ENCODE data around the gene CNNM2. TPM values are rescaled to one million over a fixed set of nuclear protein-coding genes. Genes with fewer than 3 reads are reported as not detected.

The CNNM2 gene
- total RNA-seq, 3 donors from 2014 or later (not counting 1 experiment from before 2014, with no cell fraction given) = 8.6 to 18.0 (median 16.7) TPM

- no peaks in the 10 kb centered on the region for H3K36me3 ChIP-seq (ENCODE audit: control insufficient read depth, insufficient read depth, low read length)
- H3K9me3 ChIP-seq (ENCODE audit: control insufficient read depth, insufficient read depth, low read length) = no peaks in the 10 kb centered on the region
- Mint-ChIP-seq H3K27ac (no peak overlapping the region), H3K36me3 (no peaks in the 10 kb centered on the region), H3K4me1 (peaks cover 18 to 19% of the 10 kb centered on the region in 2 donors), H3K9me3 (no peaks in the 10 kb centered on the region), H3K27me3 (ENCODE audit: low read depth in 2 of 2) (peaks cover 20 to 29% of the 10 kb centered on the region in 2 donors), H3K4me3 (no peak overlapping the region)
- DNase-seq (no peak), ATAC-seq (no peak)
- H3K27me3 ChIP-seq (ENCODE audit: control insufficient read depth, insufficient read depth, low read length) = no peaks in the 10 kb centered on the region
- H3K27ac ChIP-seq (ENCODE audit: low read length) = no peak overlapping the region
- H3K4me3 ChIP-seq (ENCODE audit: low read length) = no peak overlapping the region
- peaks cover 5% of the 10 kb centered on the region for H3K4me1 ChIP-seq (ENCODE audit: control insufficient read depth, insufficient read depth, low read length)
- intact Hi-C loops (cut with micrococcal nuclease) = no loop called here
- 93% methylated on average over 10 of the region's 10 CpGs for WGBS (ENCODE audit: insufficient coverage)
- no peak for TF ChIP-seq CTCF (IDR thresholded peaks at IDR 0.05)
These were observed 47.9 kb upstream of the CNNM2 start for GRCh38 chr10:102870221-102870620.

- Mint-ChIP-seq H3K4me3 (no peak overlapping the region), H3K27ac (no peak overlapping the region), H3K36me3 (no peaks in the 10 kb centered on the region), H3K4me1 (peaks cover 18 to 19% of the 10 kb centered on the region in 2 donors), H3K27me3 (ENCODE audit: low read depth in 2 of 2) (peaks cover 20 to 29% of the 10 kb centered on the region in 2 donors), H3K9me3 (no peaks in the 10 kb centered on the region)
- WGBS (ENCODE audit: insufficient coverage) = 91% methylated on average over 4 of the region's 4 CpGs
- TF ChIP-seq CTCF (IDR thresholded peaks at IDR 0.05) = no peak
- no peaks in the 10 kb centered on the region for H3K9me3 ChIP-seq (ENCODE audit: control insufficient read depth, insufficient read depth, low read length)
- peaks cover 5% of the 10 kb centered on the region for H3K4me1 ChIP-seq (ENCODE audit: control insufficient read depth, insufficient read depth, low read length)
- H3K27me3 ChIP-seq (ENCODE audit: control insufficient read depth, insufficient read depth, low read length) = no peaks in the 10 kb centered on the region
- H3K36me3 ChIP-seq (ENCODE audit: control insufficient read depth, insufficient read depth, low read length) = no peaks in the 10 kb centered on the region
- no peak overlapping the region for H3K27ac ChIP-seq (ENCODE audit: low read length)
- intact Hi-C loops (cut with micrococcal nuclease) = no loop called here
- DNase-seq (no peak), ATAC-seq (no peak)
- no peak overlapping the region for H3K4me3 ChIP-seq (ENCODE audit: low read length)
These were observed 45.9 kb upstream of the CNNM2 start for GRCh38 chr10:102872163-102872562.

- Mint-ChIP-seq H3K4me3 (no peak overlapping the region), H3K36me3 (no peaks in the 10 kb centered on the region), H3K4me1 (no peaks in the 10 kb centered on the region), H3K27ac (no peak overlapping the region), H3K27me3 (ENCODE audit: low read depth in 2 of 2) (peaks cover 0 to 8% of the 10 kb centered on the region in 2 donors), H3K9me3 (no peaks in the 10 kb centered on the region)
- ATAC-seq (no peak), DNase-seq (no peak)
- WGBS (ENCODE audit: insufficient coverage) = 100% methylated on average over 2 of the region's 2 CpGs
- Histone ChIP-seq H3K27ac (ENCODE audit: low read length) (no peak overlapping the region), H3K4me1 (ENCODE audit: control insufficient read depth, insufficient read depth, low read length) (no peaks in the 10 kb centered on the region), H3K36me3 (ENCODE audit: control insufficient read depth, insufficient read depth, low read length) (no peaks in the 10 kb centered on the region), H3K27me3 (ENCODE audit: control insufficient read depth, insufficient read depth, low read length) (no peaks in the 10 kb centered on the region), H3K9me3 (ENCODE audit: control insufficient read depth, insufficient read depth, low read length) (no peaks in the 10 kb centered on the region), H3K4me3 (ENCODE audit: low read length) (no peak overlapping the region)
- intact Hi-C loops (cut with micrococcal nuclease) = no loop called here
- TF ChIP-seq CTCF (IDR thresholded peaks at IDR 0.05) = no peak
These were observed 41.3 kb upstream of the CNNM2 start for GRCh38 chr10:102876747-102877153.

- intact Hi-C loops (cut with micrococcal nuclease) = no loop called here
- TF ChIP-seq CTCF (IDR thresholded peaks at IDR 0.05) = no peak
- H3K9me3 ChIP-seq (ENCODE audit: control insufficient read depth, insufficient read depth, low read length) = no peaks in the 10 kb centered on the region
- Mint-ChIP-seq H3K4me3 (no peak overlapping the region), H3K27me3 (ENCODE audit: low read depth in 2 of 2) (peaks cover 0 to 8% of the 10 kb centered on the region in 2 donors), H3K36me3 (no peaks in the 10 kb centered on the region), H3K9me3 (no peaks in the 10 kb centered on the region), H3K27ac (no peak overlapping the region), H3K4me1 (no peaks in the 10 kb centered on the region)
- no peaks in the 10 kb centered on the region for H3K27me3 ChIP-seq (ENCODE audit: control insufficient read depth, insufficient read depth, low read length)
- no peaks in the 10 kb centered on the region for H3K36me3 ChIP-seq (ENCODE audit: control insufficient read depth, insufficient read depth, low read length)
- no peaks in the 10 kb centered on the region for H3K4me1 ChIP-seq (ENCODE audit: control insufficient read depth, insufficient read depth, low read length)
- H3K27ac ChIP-seq (ENCODE audit: low read length) = no peak overlapping the region
- ATAC-seq (no peak), DNase-seq (no peak)
- H3K4me3 ChIP-seq (ENCODE audit: low read length) = no peak overlapping the region
- WGBS (ENCODE audit: insufficient coverage) = 90% methylated on average over 3 of the region's 4 CpGs
These were observed 39.5 kb upstream of the CNNM2 start for GRCh38 chr10:102878629-102879028.
